ENCODE measurements around the gene NOS1AP. TPM values are rescaled to one million over a fixed set of nuclear protein-coding genes. Genes with fewer than 3 reads are reported as not detected.

The NOS1AP gene
- 1 to 10 TPM in 3 of 4 donors, under 1 TPM in 1; 0.99 to 9.0 (median 4.0) TPM for total RNA-seq

- Histone ChIP-seq H3K36me3 (no peaks in the 10 kb centered on the region), H3K4me1 (peaks cover 21 to 27% (median 24%) of the 10 kb centered on the region in 4 donors), H3K9me3 (no peaks in the 10 kb centered on the region), H3K27me3 (peaks cover 0 to 37% (median 0%) of the 10 kb centered on the region in 4 donors), H3K27ac (replicated peaks in 1 of 4) (peak within 1 kb of the TSS; percentile 49 to 71 (median 62)), H3K4me3 (peak within 1 kb of the TSS; percentile 73 to 93 (median 85))
- under 1% methylated on average over 18 of the region's 95 CpGs for WGBS
- intact Hi-C loops (cut with DNase I), result no loop called here
- DNase-seq (ENCODE audit: extremely low spot score), result peak; percentile 92
- TF ChIP-seq CTCF (IDR thresholded peaks at IDR 0.05) (no peak), POLR2A (IDR thresholded peaks at IDR 0.05; ENCODE audit: low read depth) (no peak), EP300 (IDR thresholded peaks at IDR 0.05) (no peak), POLR2AphosphoS5 (IDR thresholded peaks at IDR 0.05) (peak in 1 of 2 donors; percentile 6)
These were observed at the start of gene NOS1AP for GRCh38 chr1:162069334-162070093. Gene NOS1AP (plus strand): TSS chr1:162069691. CDS start chr1:162070178, 487 bp downstream.

- H3K27ac ChIP-seq (replicated peaks in 1 of 4), result no peak overlapping the region
These were observed 49.3 kb upstream of the NOS1AP start for GRCh38 chr1:162020150-162020549.

GRCh38 chr1:162021124-162021523 is 48.4 kb upstream of the NOS1AP start:
- Histone ChIP-seq H3K27me3 (peaks cover 0 to 24% (median 0%) of the 10 kb centered on the region in 4 donors), H3K9me3 (no peaks in the 10 kb centered on the region), H3K27ac (replicated peaks in 1 of 4) (no peak overlapping the region), H3K4me3 (no peak overlapping the region), H3K36me3 (peaks cover 0 to 4% (median 0%) of the 10 kb centered on the region in 4 donors), H3K4me1 (peaks cover 21 to 39% (median 26%) of the 10 kb centered on the region in 4 donors)
- DNase-seq (ENCODE audit: extremely low spot score), result no peak
- WGBS, result 67% methylated on average over 4 of the region's 4 CpGs
- TF ChIP-seq CTCF (IDR thresholded peaks at IDR 0.05) (no peak), EP300 (IDR thresholded peaks at IDR 0.05) (no peak), POLR2AphosphoS5 (IDR thresholded peaks at IDR 0.05) (no peak), POLR2A (IDR thresholded peaks at IDR 0.05; ENCODE audit: low read depth) (no peak)
- intact Hi-C loops (cut with DNase I), result loop anchor here (5.0 kb wide), 1 partner anchor 229 kb away; no protein-coding TSS in a partner anchor

More at GRCh38 chr1:162020150-162020549, 49.3 kb upstream of the NOS1AP start:
- H3K4me3 ChIP-seq, result no peak overlapping the region
- peaks cover 21 to 39% (median 26%) of the 10 kb centered on the region in 4 donors for H3K4me1 ChIP-seq
- no peak for TF ChIP-seq POLR2A (IDR thresholded peaks at IDR 0.05; ENCODE audit: low read depth)
- no peak for TF ChIP-seq EP300 (IDR thresholded peaks at IDR 0.05)
- TF ChIP-seq CTCF (IDR thresholded peaks at IDR 0.05), result no peak
- no peak for TF ChIP-seq POLR2AphosphoS5 (IDR thresholded peaks at IDR 0.05)
- H3K36me3 ChIP-seq, result peaks cover 0 to 4% (median 0%) of the 10 kb centered on the region in 4 donors
- intact Hi-C loops (cut with DNase I), result loop anchor here (5.0 kb wide), 1 partner anchor 228 kb away; no protein-coding TSS in a partner anchor
- DNase-seq (ENCODE audit: extremely low spot score), result no peak
- no peaks in the 10 kb centered on the region for H3K9me3 ChIP-seq
- 42% methylated on average over 2 of the region's 2 CpGs for WGBS
- peaks cover 0 to 15% (median 0%) of the 10 kb centered on the region in 4 donors for H3K27me3 ChIP-seq

DNA sequence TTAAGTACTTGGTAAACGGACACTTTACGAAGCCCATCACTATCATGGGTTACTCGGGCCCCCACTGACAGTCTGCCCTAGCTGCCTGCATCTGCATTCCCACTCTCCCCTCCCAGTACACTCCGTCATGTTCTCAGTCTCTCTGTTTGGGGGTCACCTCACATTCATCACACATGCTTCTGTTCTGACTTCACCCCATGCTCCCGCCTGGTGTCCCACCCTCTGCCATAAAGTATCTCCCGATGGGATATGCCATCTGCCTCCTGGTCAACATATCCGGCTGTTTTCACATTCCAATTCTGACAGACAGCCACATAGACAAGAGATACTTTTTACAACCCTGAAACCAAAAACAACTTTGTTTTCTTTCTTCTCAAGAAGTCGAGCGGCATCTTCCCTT is 46.9 kb upstream of the NOS1AP start:
- intact Hi-C loops (cut with DNase I), result loop anchor here (5.0 kb wide), 1 partner anchor 230 kb away; no protein-coding TSS in a partner anchor
- Histone ChIP-seq H3K4me3 (peak overlapping the region; percentile 58 to 69 (median 64)), H3K27me3 (peaks cover 0 to 35% (median 0%) of the 10 kb centered on the region in 4 donors), H3K9me3 (no peaks in the 10 kb centered on the region), H3K4me1 (peaks cover 21 to 39% (median 26%) of the 10 kb centered on the region in 4 donors), H3K36me3 (peaks cover 0 to under 1% (median 0%) of the 10 kb centered on the region in 4 donors), H3K27ac (replicated peaks in 1 of 4) (peak overlapping the region in 1 of 4 donors; percentile 32)
- DNase-seq (ENCODE audit: extremely low spot score), result no peak
- TF ChIP-seq CTCF (IDR thresholded peaks at IDR 0.05) (no peak), POLR2AphosphoS5 (IDR thresholded peaks at IDR 0.05) (no peak), POLR2A (IDR thresholded peaks at IDR 0.05; ENCODE audit: low read depth) (no peak), EP300 (IDR thresholded peaks at IDR 0.05) (no peak)
- WGBS, result 71% methylated on average over 9 of the region's 9 CpGs

Measured in esophagus muscularis mucosa (tissue), 4 donors.